CMK (cell line): ENCODE results near the gene BICDL1.

Source experiments
- DNase-seq: peaks from one replicate; pipeline ENCODE4 v3.0.0-alpha.2; 2010; ENCODE audit warnings: low read depth

Gene BICDL1

DNA sequence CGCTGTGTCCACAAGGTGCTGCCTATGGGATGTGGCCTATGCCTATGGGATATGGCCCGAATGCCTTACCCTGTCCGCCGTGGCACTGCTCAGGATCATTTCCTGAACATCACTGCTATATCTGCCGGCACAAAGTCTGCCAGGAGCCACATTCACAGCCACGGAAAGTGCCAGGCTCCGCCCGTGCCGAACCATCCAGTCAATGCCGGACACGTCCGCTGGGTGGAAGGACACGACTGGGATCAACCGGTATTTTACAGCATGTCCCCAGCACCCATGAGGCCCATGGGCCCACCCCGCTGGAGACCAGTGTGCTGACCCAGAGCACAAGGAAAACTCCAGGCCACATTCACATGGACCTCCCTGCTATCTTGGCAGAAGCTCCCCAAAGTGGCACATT, 142.1 kb downstream of the BICDL1 start:
- no peak for DNase-seq

DNA sequence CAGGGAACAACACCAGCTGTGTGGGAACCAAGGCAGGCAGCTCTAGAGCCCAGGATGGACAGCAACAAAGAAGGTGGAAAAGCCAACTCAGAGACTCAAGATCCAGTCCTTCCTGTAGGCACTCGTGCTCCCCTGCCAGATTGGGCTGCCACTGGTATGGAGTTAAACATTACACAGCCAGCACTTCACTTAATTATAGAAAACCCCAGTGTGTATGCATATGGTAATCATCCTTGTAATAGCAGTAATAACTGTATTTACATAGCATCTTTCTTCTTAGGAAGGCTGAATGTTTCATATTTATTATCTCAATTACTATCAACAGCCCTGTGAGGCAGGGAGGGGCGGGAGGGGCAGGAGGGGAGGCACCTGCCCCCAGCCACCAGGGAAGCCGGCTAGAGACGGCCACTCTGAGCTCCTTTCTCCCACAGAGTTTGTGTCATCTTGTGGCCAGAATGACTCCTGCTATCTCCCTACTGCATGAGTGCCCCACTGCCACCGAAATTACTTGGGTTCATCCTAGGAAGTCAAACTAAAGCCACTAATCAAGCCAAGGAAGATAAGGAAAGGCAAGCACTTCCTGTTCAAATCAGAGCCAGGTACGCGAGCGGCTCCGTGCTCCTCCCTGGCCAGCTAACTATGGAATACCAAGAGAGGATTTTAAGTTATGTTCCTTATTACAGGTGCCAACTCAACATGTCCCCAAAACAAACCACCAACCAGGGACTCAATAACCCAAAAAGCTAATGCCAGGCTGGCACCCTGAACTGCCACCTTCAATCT, 143.2 kb downstream of the BICDL1 start:
- no peak for DNase-seq

DNA sequence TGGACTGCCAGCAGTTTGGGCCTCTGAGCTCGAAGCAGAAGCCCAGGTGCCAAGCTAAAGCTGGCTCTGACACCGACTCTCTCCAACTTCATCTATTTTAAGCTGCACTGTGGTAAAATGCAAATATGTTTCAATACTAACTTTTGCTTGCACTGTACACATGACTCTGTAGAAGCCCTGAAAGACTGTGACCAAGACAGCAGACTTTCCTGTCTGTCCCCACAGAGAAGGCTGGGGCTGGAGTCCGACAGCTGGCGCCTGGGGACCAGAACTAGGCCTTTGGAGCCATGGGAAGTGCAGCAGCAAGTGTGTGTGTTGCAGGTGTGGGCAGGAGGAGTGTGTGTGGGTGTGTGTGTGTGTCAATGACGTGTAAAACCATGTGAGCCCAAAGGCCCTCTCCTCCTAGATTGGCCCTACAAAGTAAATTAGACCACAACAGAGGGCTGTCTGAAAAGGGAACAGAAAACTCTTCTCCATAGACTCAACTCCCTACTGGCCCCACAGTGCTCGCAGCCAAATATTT, 143.9 kb downstream of the BICDL1 start:
- DNase-seq: no peak

DNA sequence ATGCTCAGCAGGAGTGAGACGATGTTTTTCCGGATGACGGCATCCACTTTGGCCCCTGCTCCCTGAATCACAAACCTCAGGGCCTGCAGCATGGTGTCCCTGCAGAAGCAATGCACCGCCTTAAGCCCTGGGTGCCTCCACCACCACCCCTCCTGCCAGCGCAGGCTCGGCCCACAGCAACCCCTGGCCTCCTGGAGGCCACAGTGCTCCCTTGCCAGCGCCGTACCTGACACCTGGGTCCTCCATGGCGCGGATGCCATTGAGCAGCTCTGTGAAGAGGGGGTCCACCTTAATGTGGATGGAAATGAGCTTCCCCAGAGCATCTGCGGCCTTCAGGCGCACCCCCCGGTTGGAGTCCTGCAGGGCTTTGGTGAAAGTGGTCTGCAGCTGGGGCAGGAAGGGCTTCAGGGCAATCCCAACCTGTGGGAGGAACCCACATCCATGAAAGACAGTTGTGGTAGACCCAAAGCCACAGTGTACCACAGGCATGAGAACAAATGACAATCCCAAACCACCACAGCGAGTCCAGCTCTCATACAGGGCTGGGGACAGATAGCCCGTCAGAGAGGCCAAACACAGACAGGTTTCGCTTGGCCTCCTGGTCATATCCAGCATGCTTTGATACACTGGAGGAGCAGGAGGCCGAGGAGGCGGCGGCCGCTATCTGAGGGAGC, 145.4 kb downstream of the BICDL1 start:
- DNase-seq: no peak

DNA sequence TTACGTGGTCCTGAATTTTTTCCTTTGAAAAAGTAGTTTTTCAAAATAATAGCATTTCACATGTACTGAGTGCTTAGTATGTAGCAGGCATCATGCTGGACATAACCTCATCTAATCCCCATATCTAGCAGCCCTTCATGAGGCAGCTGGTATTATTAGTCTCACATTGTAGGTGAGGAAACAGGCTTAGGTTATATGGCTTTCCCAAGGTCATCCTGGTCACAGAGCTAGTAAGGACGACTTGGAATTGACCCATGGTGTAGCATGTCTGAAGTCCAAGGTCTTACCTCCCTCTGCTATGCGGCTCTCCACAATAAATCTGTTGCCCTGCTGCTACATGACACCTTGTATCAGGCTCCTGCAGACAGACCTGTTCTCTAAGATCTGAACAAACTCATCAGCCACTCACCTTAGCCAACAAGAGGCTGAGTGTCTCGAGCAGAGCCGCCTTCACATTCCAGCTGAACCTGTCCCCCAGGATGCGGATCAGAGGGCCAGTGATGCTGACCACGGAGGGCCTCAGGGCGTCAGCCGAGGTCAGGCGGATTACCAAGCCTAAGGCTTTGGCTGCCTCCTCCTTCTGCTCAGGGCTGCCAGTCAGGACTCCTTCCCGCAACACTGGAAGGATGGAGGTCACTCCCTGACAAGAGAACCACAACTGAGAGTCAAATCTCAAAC, 147.2 kb downstream of the BICDL1 start:
- DNase-seq: no peak

DNA sequence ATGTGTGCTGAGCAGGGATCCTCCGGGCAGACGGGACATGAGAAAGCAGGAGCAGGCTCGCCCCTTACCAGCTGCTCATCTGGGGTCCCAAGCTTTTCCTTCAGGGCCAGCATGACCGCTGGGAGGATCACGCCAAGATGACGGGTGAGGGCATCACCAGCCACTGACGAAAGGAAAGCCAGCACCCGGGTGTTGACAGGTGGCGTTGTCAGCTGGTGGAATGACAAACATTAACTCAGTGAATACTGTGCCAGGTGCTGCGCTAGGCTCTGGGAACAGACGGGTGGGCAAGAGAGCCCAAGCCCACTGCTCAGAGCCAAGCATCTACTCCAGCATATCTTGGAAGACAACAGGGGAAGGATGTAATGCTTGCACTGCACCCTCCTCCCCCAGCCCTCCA, 148.8 kb downstream of the BICDL1 start:
- DNase-seq: no peak

DNA sequence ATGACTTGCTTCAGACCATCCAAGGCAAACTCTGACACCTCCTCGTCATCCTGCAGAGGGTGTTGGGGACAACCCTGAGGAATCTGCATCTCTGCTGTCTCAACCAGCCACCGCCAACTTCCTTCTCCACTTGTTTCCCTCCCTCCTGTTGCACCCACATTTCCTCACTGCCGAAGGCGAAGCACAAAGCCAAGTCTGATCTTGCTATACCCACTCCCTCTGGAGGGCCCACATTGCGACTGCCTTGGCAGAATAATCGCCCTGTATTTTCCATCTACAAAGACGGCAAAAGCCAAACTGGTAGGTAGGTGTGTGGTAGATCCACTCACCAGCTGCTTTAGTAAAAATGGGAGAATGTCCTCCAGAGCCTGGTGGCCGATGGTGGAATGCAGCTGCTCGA, 149.3 kb downstream of the BICDL1 start:
- no peak for DNase-seq

DNA sequence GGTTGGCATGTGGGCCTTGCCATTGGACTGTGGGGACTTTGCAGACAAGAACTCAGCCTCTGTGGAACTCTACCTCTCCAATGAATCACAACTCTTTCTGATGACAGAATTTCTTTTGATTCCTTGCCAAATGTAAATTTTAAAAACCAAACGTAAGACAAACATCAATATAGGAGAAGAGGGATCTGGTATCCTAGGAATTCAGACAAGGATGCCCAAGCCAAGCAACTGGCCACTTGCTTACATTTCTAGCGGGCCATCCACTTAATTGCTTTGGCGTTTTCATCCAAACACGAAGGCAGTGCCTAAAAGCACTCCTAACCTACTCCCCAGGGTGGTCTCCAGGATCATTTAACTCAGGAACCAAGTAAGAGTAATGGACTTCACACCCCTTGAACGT, 150.9 kb downstream of the BICDL1 start:
- DNase-seq: no peak

GRCh38 chr12:120140603-120141002, 151.6 kb downstream of the BICDL1 start:
- no peak for DNase-seq

GRCh38 chr12:120141336-120141735, 152.3 kb downstream of the BICDL1 start:
- DNase-seq: no peak

DNA sequence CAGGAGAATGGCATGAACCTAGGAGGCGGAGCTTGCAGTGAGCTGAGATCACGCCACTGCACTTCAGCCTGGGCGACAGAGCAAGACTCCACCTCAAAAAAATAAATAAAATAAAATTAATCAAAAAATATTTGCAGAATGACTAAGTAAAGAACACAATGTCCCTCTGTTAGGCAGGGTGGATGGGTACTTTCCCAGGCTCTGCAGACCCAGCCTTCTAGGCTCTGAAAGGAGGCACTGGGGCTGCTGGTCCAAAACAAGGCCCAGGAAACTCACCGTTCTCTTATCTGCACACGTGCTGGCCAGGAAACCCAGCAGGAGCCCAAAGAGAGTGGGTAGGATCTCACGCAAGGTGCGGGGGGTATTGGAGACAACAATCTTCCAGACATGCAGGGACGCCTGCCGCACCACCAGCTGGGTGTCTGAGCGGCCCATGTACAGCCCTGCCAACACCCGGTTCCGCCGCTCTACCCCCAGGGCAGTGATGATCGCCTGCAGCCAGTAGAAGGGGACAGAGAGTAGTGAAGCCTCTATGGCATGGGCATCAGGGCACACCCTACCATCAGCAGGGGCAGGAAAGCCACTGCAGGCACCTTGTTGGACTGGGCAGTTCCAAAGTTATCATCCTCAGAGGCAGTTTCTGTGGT, 153.3 kb downstream of the BICDL1 start:
- no peak for DNase-seq
